HepG2 (cell line): ENCODE data around the gene CCDC88B. TPM values are rescaled to one million over a fixed set of nuclear protein-coding genes. Genes with fewer than 3 reads are reported as not detected.

ENCODE experiments used
- CERS6 ChIP-seq: sonication (generic); formaldehyde crosslinking; IDR thresholded peaks from 2 replicates; pipeline ENCODE4 v1.5.0; 2020; ENCODE audit warnings: missing genetic modification reagents
- CREB3 ChIP-seq: sonication (generic); formaldehyde crosslinking; IDR thresholded peaks from 2 replicates; pipeline ENCODE4 v1.5.0; 2020; ENCODE audit warnings: missing genetic modification reagents
- DMAP1 ChIP-seq: IDR thresholded peaks from 2 replicates; pipeline ENCODE4 v1.6.1; 2016
- DR1 ChIP-seq: sonication (generic); formaldehyde crosslinking; IDR thresholded peaks from 2 replicates; pipeline ENCODE4 v1.8.0; 2021; ENCODE audit warnings: mild to moderate bottlenecking, missing genetic modification reagents, inconsistent platforms
- FOXA1 ChIP-seq, 2 experiments: fragments of 450-650 bp in 1 of 2; sonication (generic) in 1 of 2; formaldehyde crosslinking in 1 of 2; IDR thresholded peaks; 2 replicates each; pipeline versions ENCODE4 v1.4.0 to v1.6.1; 2016 to 2020; ENCODE audit warnings: missing genetic modification reagents in 1 of 2
- MEIS1 ChIP-seq: sonication (generic); formaldehyde crosslinking; IDR thresholded peaks from 2 replicates; pipeline ENCODE4 v1.9.0; 2021; ENCODE audit warnings: mild to moderate bottlenecking, missing genetic modification reagents, moderate library complexity, borderline replicate concordance
- MEIS2 ChIP-seq: sonication (generic); formaldehyde crosslinking; IDR thresholded peaks from 2 replicates; pipeline ENCODE4 v1.9.0; 2021; ENCODE audit warnings: mild to moderate bottlenecking, missing genetic modification reagents
- MIER3 ChIP-seq: IDR thresholded peaks from 2 replicates; pipeline ENCODE4 v1.6.1; 2016; ENCODE audit warnings: missing compliant biosample characterization, borderline replicate concordance
- MTF1 ChIP-seq: sonication (generic); formaldehyde crosslinking; IDR thresholded peaks from 2 replicates; pipeline ENCODE4 v1.5.0; 2020; ENCODE audit warnings: missing genetic modification reagents
- MXI1 ChIP-seq: IDR thresholded peaks from 3 replicates; pipeline ENCODE4 v1.6.1; 2012; ENCODE audit warnings: low read depth, low read length, inconsistent platforms, borderline replicate concordance
- NFE2 ChIP-seq: sonication (generic); formaldehyde crosslinking; IDR thresholded peaks from 2 replicates; pipeline ENCODE4 v1.4.0; 2020; ENCODE audit warnings: missing genetic modification reagents
- PAF1 ChIP-seq: IDR thresholded peaks from 2 replicates; pipeline ENCODE4 v1.6.1; 2016; ENCODE audit warnings: missing genetic modification reagents, missing compliant biosample characterization
- PHF5A ChIP-seq: IDR thresholded peaks from one replicate; pipeline ENCODE4 v1.6.1; 2018; ENCODE audit warnings: low read depth, missing genetic modification reagents; ENCODE audit not compliant: unreplicated experiment
- ZBTB26 ChIP-seq: IDR thresholded peaks from 2 replicates; pipeline ENCODE4 v1.6.1; 2016; ENCODE audit warnings: missing compliant biosample characterization, missing genetic modification reagents, borderline replicate concordance
- ZBTB42 ChIP-seq: sonication (generic); formaldehyde crosslinking; IDR thresholded peaks from 2 replicates; pipeline ENCODE4 v1.5.0; 2020; ENCODE audit warnings: mild to moderate bottlenecking, missing genetic modification reagents
- ZFAT ChIP-seq: sonication (generic); formaldehyde crosslinking; conservative IDR thresholded peaks from 2 replicates; pipeline ENCODE4 v1.8.1; 2023; ENCODE audit warnings: missing genetic modification reagents, inconsistent platforms
- ZNF12 ChIP-seq: sonication (generic); formaldehyde crosslinking; IDR thresholded peaks from 2 replicates; pipeline ENCODE4 v1.5.0; 2020; ENCODE audit warnings: missing genetic modification reagents
- ZNF263 ChIP-seq: sonication (generic); formaldehyde crosslinking; IDR thresholded peaks from 2 replicates; pipeline ENCODE4 v1.4.0; 2020; ENCODE audit warnings: missing genetic modification reagents
- ZNF281 ChIP-seq: sonication (generic); formaldehyde crosslinking; IDR thresholded peaks from 2 replicates; pipeline ENCODE4 v1.4.0; 2020; ENCODE audit warnings: missing genetic modification reagents, borderline replicate concordance
- ZXDC ChIP-seq: sonication (generic); formaldehyde crosslinking; IDR thresholded peaks from 2 replicates; pipeline ENCODE4 v1.5.0; 2020; ENCODE audit warnings: mild to moderate bottlenecking, missing genetic modification reagents
- polyA plus RNA-seq, 8 experiments: library from polyadenylated mRNA; depleted of rRNA in 3 of 8; stranded (reverse) in 7 of 8; unstranded in 1 of 8; fragments of >200 nt; fragmentation: Illumina TruSeq in 4 of 8; extraction: Trizol in 4 of 8; gene quantifications; 2 replicates each; pipeline versions ENCODE4 v1.2.1 to v1.2.3, GENCODE V29; 2011 to 2016; ENCODE audit warnings: low read depth in 4 of 8, missing spikeins in 1 of 8, mixed read lengths in 1 of 8; ENCODE audit not compliant: insufficient read depth in 1 of 8
- total RNA-seq, 5 experiments: library from RNA; depleted of rRNA; stranded (reverse); fragments of >200 nt; fragmentation: Illumina TruSeq; extraction: Trizol; gene quantifications; 2 replicates each; pipeline ENCODE4 v1.2.3, GENCODE V29; 2016; ENCODE audit warnings: low read depth in 1 of 5
- TF ChIP-seq, protein P1 (sequence below): IDR thresholded peaks from 2 replicates; pipeline ENCODE4 v1.6.1; 2016; ENCODE audit warnings: missing genetic modification reagents, missing compliant biosample characterization

The CCDC88B gene
- total and polyA plus RNA-seq, 2 of the 13 experiments (the other 11 are each of a cell fraction or from before 2014, with no cell fraction given) = 3.6 to 4.8 TPM

DNA sequence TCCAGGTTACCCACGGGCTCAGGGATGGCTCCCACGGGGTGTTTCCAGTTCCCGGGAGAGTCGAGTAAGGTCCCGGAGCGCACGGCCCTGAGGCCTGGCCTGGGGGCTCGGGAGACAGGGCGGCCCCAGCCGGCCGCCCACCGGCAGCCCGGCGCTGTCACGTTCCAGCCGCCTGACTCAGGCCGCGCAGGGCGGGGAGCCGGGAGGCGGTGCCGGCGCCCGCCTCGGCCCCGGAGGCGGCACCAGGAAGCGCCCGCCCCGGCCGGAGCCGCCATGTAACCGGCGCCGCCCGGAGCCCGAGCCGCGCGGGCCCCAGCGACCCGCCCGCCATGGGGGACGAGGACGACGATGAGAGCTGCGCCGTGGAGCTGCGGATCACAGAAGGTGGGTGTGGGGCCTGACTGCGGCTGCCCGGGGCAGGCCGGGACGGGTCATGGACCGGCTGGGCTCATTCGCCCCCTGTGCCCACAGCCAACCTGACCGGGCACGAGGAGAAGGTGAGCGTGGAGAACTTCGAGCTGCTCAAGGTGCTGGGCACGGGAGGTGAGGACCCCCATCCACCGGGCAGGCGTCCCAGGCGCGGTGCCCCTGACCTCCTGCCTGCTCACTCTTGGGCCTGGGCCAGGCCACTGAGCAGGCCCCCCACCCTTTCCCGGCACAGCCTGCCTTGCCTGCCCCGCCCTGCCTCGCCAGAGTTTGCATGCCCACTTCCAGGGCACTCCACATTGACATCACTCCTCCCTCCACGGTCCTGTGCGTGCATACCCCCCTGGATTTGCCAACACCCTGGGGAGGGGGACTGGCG lies 19.1 kb downstream of the CCDC88B start, which contains the start of gene RPS6KA4 (continued):
- no peak for TF ChIP-seq MTF1 (CRISPR knock-in tag)
- no peak for TF ChIP-seq ZNF12 (CRISPR knock-in tag)
- no peak for TF ChIP-seq PHF5A (CRISPR knock-in tag)
- no peak for TF ChIP-seq ZXDC (CRISPR knock-in tag)
- TF ChIP-seq FOXA1 (IDR thresholded peaks at IDR 0.05) = no peak
- TF ChIP-seq FOXA1 (CRISPR knock-in tag; IDR thresholded peaks at IDR 0.05) = no peak
- no peak for TF ChIP-seq NFE2 (CRISPR knock-in tag)
- TF ChIP-seq MIER3 = no peak
- no peak for TF ChIP-seq MEIS2
- TF ChIP-seq MEIS1 (CRISPR knock-in tag) = no peak
- no peak for TF ChIP-seq CREB3 (CRISPR knock-in tag)
- TF ChIP-seq ZNF263 (CRISPR knock-in tag) = no peak
- TF ChIP-seq ZFAT (CRISPR knock-in tag) = no peak; the same call in 1 of the 2 replicates
- TF ChIP-seq, protein P1, sequence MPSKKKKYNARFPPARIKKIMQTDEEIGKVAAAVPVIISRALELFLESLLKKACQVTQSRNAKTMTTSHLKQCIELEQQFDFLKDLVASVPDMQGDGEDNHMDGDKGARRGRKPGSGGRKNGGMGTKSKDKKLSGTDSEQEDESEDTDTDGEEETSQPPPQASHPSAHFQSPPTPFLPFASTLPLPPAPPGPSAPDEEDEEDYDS (CRISPR knock-in tag) = no peak
- TF ChIP-seq MXI1 = peak; percentile 53; the same call in 1 of the 3 replicates
- TF ChIP-seq CERS6 = no peak
- no peak for TF ChIP-seq ZBTB26
- TF ChIP-seq PAF1 (CRISPR knock-in tag) = no peak
- TF ChIP-seq DMAP1 (CRISPR knock-in tag) = no peak; the same call in 1 of the 2 replicates
- no peak for TF ChIP-seq ZNF281 (CRISPR knock-in tag)
- TF ChIP-seq ZBTB42 (CRISPR knock-in tag) = no peak
- no peak for TF ChIP-seq DR1
